Testis (tissue), 3 donors: Measurements from ENCODE around the gene METTL16. TPM values are rescaled to one million over a fixed set of nuclear protein-coding genes. Genes with fewer than 3 reads are reported as not detected.
"Not testable (repeated sequence)": the region's sequence is repeated elsewhere in the genome, so short reads cannot be mapped to it uniquely, and the experiment has no call there.

Experiments used
- DNase-seq: peaks from one replicate; pipeline ENCODE4 v3.0.0-alpha.2; 2019
- H3K27ac ChIP-seq, 2 donors: fragments of 200-600 bp; sonication (generic); one replicate each; pipeline ENCODE4 v1.5.1; 2019
- H3K27me3 ChIP-seq: fragments of 200-600 bp; sonication (generic); one replicate; pipeline ENCODE4 v1.5.1; 2019
- H3K36me3 ChIP-seq: fragments of 200-600 bp; sonication (generic); one replicate; pipeline ENCODE4 v1.5.1; 2017; ENCODE audit warnings: low read depth; ENCODE audit errors: missing control alignments
- H3K4me1 ChIP-seq: fragments of 200-600 bp; sonication (generic); one replicate; pipeline ENCODE4 v1.5.1; 2019
- H3K4me3 ChIP-seq, 2 donors: fragments of 200-600 bp; sonication (generic); one replicate each; pipeline ENCODE4 v1.5.1; 2017 to 2019
- H3K9me3 ChIP-seq: fragments of 200-600 bp; sonication (generic); one replicate; pipeline ENCODE4 v1.5.1; 2017
- CTCF ChIP-seq, 3 experiments: fragments of 450-650 bp in 2 of 3; fragments of 200-600 bp in 1 of 3; sonication (generic) in 1 of 3; IDR thresholded peaks; one replicate each; pipeline ENCODE4 v1.5.1; 2016 to 2019; ENCODE audit warnings: antibody characterized with exemption in 3 of 3, mild to moderate bottlenecking in 2 of 3, moderate library complexity in 1 of 3
- POLR2A ChIP-seq: fragments of 450-650 bp; IDR thresholded peaks from one replicate; pipeline ENCODE4 v1.6.1; 2017; ENCODE audit warnings: antibody characterized with exemption, mild to moderate bottlenecking, moderate library complexity
- WGBS, 2 donors: methylation state at CpG; one replicate each; pipeline ENCODE4 v1.1.5; 2018; 5-methylcytosine and 5-hydroxymethylcytosine counted together
- intact Hi-C: fragments of 100-400 bp; cut with DNase I; formaldehyde crosslinking; loops from one replicate; pipeline ENCODE4 v1.15.1; 2023; ENCODE audit warnings: low total_unique reads
- polyA plus RNA-seq: library from polyadenylated mRNA; stranded (reverse); fragments of 350-450 nt; fragmentation: Illumina TruSeq; extraction: RNeasy Lipid Tissue Mini Kit (QIAGEN cat#74804); gene quantifications from one replicate; pipeline ENCODE4 v1.2.3, GENCODE V29; 2014; ENCODE audit warnings: low read depth, low replicate concordance; ENCODE audit not compliant: insufficient read depth
- total RNA-seq, 2 donors: library from RNA; depleted of rRNA; stranded (reverse); fragments of >200 nt; gene quantifications; one replicate each; pipeline ENCODE4 v1.2.3, GENCODE V29; 2016

METTL16 gene
- total and polyA plus RNA-seq, 3 donors from 2014 or later, result 23.1 to 53.6 (median 42.7) TPM

- Histone ChIP-seq H3K27me3 (no peaks in the 10 kb centered on the region), H3K36me3 (no peaks in the 10 kb centered on the region), H3K27ac (no peak overlapping the region), H3K4me1 (no peaks in the 10 kb centered on the region), H3K4me3 (no peak overlapping the region), H3K9me3 (no peaks in the 10 kb centered on the region)
- TF ChIP-seq POLR2A (no peak), CTCF (IDR thresholded peaks at IDR 0.05) (no peak)
- no peak for DNase-seq
- WGBS, 2 donors, result 92% methylated on average over 3 of the region's 3 CpGs
- intact Hi-C loops, result no loop called here
Observed at GRCh38 chr17:2453866-2454265, 57.8 kb downstream of the METTL16 start.

- TF ChIP-seq CTCF (IDR thresholded peaks at IDR 0.05) (no peak), POLR2A (no peak)
- H3K36me3 ChIP-seq, result no peaks in the 10 kb centered on the region
- WGBS, 2 donors, result 83 to 91% methylated on average over 6 of the region's 6 CpGs
- no peaks in the 10 kb centered on the region for H3K4me1 ChIP-seq
- no peak overlapping the region for H3K4me3 ChIP-seq
- no peaks in the 10 kb centered on the region for H3K9me3 ChIP-seq
- intact Hi-C loops, result no loop called here
- H3K27me3 ChIP-seq, result no peaks in the 10 kb centered on the region
- H3K27ac ChIP-seq, result no peak overlapping the region
- DNase-seq, result no peak
Observed at GRCh38 chr17:2453325-2453724, 58.4 kb downstream of the METTL16 start.

- 85 to 86% methylated on average over 6 of the region's 6 CpGs for WGBS, 2 donors
- intact Hi-C loops, result no loop called here
- Histone ChIP-seq H3K4me1 (no peaks in the 10 kb centered on the region), H3K9me3 (no peaks in the 10 kb centered on the region), H3K4me3 (no peak overlapping the region), H3K36me3 (no peaks in the 10 kb centered on the region), H3K27me3 (no peaks in the 10 kb centered on the region), H3K27ac (no peak overlapping the region)
- no peak for TF ChIP-seq POLR2A
- DNase-seq, result no peak
Observed at GRCh38 chr17:2452216-2452750, 59.4 kb downstream of the METTL16 start.

GRCh38 chr17:2450016-2450650, 61.6 kb downstream of the METTL16 start:
- H3K27ac ChIP-seq, result no peak overlapping the region
- WGBS, 2 donors, result 71 to 77% methylated on average over 5 of the region's 5 CpGs
- H3K4me1 ChIP-seq, result no peaks in the 10 kb centered on the region
- TF ChIP-seq CTCF (IDR thresholded peaks at IDR 0.05), result no peak
- TF ChIP-seq POLR2A, result no peak
- intact Hi-C loops, result no loop called here
- no peaks in the 10 kb centered on the region for H3K9me3 ChIP-seq
- DNase-seq, result no peak
- H3K36me3 ChIP-seq, result no peaks in the 10 kb centered on the region
- no peaks in the 10 kb centered on the region for H3K27me3 ChIP-seq
- H3K4me3 ChIP-seq, result no peak overlapping the region

- no peaks in the 10 kb centered on the region for H3K4me1 ChIP-seq
- DNase-seq, result no peak
- 67 to 87% methylated on average over 2 of the region's 2 CpGs for WGBS, 2 donors
Observed at GRCh38 chr17:2449486-2449885, 62.2 kb downstream of the METTL16 start.

GRCh38 chr17:2447479-2447878, 64.2 kb downstream of the METTL16 start:
- no CpG with 5 or more reads among the region's 29 CpGs for WGBS, 2 donors
- intact Hi-C loops, H3K4me1 ChIP-seq, H3K4me3 ChIP-seq, H3K36me3 ChIP-seq, H3K9me3 ChIP-seq, H3K27me3 ChIP-seq, DNase-seq, H3K27ac ChIP-seq: not testable (repeated sequence)

More at GRCh38 chr17:2449486-2449885, 62.2 kb downstream of the METTL16 start:
- intact Hi-C loops, result no loop called here
- no peaks in the 10 kb centered on the region for H3K27me3 ChIP-seq
- H3K27ac ChIP-seq, result no peak overlapping the region
- no peak overlapping the region for H3K4me3 ChIP-seq
- H3K9me3 ChIP-seq, result no peaks in the 10 kb centered on the region
- no peak for TF ChIP-seq POLR2A
- no peak for TF ChIP-seq CTCF (IDR thresholded peaks at IDR 0.05)
- no peaks in the 10 kb centered on the region for H3K36me3 ChIP-seq
